NK-92 (cell line): ENCODE results near the gene PARD6G.

Source experiments
- DNase-seq: peaks from one replicate; lab custom pipeline; 2025; ENCODE audit not compliant: unreplicated experiment; lab: John Stamatoyannopoulos, UW

The PARD6G gene

DNA sequence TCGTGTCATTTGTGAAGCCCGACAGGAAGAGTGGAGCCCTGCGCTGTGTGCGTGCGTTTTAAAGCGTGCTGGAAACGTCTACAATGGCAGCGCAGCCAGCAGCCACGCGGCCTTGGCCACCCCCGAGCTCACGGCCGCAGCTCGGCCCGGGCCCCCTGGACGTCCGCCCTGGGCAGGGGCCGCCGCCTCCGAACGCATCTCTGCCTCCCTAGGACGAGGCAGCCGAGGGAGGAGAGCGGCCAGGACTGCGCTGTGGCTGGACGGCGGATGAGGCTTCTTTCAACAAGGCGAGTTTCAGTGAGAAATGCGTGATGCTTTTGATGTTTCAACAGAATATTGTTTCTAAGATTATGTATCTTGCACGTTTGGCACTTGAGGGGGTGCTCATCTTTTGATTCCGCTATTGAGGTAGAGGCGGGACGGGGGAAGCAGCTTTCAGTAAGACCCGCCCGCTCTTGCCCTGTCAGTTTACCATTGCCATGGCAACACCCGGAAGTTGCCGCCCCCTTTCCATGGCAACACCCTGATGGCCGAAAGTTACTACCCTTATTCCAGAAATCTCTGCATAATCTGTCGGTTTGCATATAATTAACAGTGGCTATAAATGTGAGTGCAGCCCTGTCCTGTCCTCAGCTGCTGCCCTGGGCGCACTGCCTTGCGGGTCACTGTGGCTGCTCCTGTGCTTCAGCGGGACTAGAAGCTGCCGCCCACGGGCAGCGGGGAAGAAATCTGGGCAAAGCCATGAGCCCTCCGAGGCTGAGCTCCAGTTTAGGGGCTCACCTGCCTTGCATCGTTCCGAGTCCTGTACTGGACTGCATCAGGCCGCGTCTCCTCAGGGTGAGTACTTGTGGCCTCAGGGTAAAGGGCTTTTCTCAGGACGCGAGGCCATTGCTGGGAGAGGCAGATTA lies 99.6 kb downstream of the PARD6G start:
- DNase-seq = no peak

DNA sequence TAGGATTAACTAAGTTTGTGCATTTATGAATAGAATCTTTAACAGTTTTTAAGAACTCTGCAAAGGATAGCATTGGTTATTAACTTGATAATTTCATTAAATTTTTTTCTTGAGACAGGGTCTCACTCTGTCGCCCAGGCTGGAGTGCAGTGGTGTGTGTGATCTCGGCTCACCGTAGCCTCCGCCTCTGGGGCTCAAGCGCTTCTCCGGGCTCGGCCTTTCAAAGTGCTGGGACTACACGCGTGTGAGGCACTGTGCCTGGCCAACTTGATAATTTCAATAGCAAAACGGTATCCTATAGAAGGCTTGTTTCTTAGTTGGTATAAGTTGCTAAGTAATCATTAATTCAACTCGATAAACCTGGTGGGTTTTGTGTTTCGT lies 100.3 kb downstream of the PARD6G start:
- DNase-seq = no peak

DNA sequence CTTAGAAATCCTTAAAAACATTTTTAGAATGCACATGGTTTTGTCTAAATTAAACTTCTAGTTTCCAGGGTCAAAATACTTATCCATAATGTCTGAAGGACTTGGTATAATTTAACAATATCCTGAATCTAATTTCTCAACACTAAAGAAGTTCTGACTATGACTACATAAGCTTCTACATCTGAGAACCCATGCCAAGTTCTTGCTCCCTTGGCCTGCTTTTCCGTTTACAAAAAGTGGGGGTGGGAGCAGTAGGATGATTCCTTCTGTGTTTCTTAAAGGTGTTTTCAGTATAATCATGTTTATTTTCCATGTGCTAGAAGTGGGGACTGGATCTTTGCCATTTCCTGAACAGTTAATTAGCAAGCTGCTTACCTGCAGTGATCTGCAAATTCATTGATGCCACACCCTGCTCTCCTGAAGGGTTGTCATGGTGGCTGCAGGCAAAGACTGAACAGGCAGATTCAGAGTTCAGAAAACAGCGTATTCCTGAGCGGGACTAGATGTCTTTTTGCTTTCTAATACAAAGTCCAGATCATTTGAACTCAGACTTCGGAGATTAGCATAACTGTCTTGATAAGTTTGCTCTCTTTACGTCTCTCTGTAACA lies 102.0 kb downstream of the PARD6G start:
- no peak for DNase-seq

DNA sequence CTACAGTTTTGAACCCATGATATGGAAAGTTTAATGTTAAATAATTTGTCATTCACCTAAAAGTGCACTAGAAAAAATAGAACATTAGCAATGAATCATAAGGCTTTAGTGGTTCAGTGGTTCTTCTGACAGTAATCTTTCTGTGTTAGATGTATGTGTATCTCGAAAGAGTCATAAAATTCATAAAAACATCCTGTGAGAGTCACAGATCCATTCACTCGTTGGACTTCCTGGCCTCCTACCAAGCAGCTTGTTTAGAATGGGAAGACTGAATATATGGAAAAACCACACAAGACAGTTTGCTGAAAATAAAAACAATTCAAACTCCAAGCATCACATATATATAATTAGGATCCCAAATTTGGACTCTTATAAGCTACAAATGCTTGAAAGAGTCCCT lies 103.4 kb downstream of the PARD6G start:
- no peak for DNase-seq

DNA sequence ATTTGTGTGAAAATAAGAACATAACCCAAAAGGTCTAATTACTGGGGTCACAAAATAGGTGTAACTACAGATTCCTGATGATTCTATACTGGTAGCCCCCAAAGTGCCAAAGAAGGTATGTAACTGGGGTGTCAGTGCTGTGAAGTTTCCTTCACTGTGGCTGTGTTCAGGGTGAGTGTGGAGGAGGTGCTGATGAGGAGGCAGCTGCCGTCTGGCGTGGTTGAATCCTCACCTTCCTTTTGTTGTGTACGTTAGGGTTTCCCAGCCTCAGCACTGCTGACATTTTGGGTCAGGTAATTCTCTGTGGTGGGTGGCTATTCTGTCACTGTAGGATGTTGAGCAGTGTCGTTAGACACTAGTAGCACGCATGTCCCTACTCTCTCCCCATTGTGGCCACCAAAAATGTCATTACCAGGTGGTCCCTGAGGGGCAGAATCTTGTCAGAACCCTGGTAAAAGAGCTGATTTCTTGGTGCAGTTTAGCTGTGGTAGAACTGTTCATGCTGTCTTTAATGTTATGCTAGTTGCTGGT lies 106.8 kb downstream of the PARD6G start:
- no peak for DNase-seq

GRCh38 chr18:80137976-80138375 lies 109.3 kb downstream of the PARD6G start:
- no peak for DNase-seq

DNA sequence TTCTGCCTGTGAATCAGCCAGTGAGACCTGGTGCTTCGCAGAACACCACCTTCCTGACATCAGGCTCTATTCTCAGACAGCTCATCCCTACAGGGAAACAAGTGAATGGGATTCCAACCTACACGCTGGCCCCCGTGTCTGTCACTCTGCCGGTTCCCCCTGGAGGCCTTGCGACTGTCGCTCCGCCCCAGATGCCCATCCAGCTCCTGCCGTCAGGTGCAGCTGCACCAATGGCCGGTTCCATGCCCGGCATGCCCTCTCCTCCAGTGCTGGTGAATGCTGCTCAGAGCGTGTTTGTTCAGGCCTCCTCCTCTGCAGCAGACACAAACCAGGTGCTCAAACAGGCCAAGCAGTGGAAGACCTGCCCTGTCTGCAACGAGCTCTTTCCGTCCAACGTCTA lies 110.2 kb downstream of the PARD6G start:
- DNase-seq = no peak

DNA sequence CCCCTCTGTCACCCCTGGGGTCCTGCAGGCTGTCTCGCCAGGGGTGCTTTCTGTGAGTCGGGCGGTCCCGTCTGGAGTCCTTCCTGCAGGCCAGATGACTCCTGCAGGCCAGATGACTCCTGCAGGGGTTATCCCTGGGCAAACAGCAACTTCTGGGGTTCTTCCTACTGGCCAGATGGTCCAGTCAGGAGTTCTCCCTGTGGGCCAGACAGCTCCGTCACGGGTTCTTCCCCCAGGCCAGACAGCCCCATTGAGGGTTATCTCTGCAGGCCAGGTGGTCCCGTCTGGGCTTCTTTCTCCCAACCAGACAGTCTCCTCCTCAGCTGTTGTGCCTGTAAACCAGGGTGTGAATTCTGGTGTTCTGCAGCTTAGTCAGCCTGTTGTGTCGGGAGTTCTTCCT lies 110.6 kb downstream of the PARD6G start:
- no peak for DNase-seq

- DNase-seq = no peak
These were observed 112.2 kb downstream of the PARD6G start for GRCh38 chr18:80135136-80135535.

GRCh38 chr18:80133124-80133523 lies 114.2 kb downstream of the PARD6G start:
- no peak for DNase-seq

DNA sequence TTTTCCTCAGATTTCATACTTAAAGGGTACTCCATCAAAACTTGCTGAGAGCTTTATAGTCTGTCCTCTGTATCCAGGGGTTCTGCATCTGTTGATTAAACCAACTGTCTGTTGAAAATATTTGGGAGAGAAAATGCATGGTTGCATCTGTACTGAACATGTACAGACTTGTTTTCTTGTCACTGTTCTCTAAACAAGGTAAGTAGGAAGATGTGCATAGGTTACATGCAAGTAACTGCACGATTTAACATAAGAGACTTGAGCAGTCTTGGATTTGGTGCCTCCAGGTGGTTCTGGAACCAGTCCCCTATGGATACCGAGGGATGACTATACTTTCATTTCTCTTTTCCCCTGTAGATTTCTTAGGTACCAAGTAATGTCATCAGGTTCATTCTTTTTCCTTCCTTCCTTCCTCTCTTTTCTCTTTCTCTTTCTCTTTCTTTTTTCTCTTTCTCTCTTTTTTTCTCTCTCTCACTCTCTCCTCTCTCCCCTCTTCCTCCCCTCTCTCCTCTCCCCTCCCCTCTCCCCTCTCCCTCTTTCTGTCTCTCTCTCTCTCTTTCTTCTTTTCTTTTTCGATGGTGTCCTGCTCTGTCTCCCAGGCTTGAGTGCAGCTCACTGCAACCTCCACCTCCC lies 115.0 kb downstream of the PARD6G start:
- no peak for DNase-seq

- no peak for DNase-seq
These were observed 116.8 kb downstream of the PARD6G start for GRCh38 chr18:80130555-80130954.

GRCh38 chr18:80129672-80130367 lies 117.5 kb downstream of the PARD6G start:
- no peak for DNase-seq

- no peak for DNase-seq
These were observed 119.7 kb downstream of the PARD6G start for GRCh38 chr18:80127635-80128034.

GRCh38 chr18:80126797-80127196 lies 120.5 kb downstream of the PARD6G start:
- no peak for DNase-seq

GRCh38 chr18:80124131-80124530 lies 123.2 kb downstream of the PARD6G start:
- DNase-seq = no peak

DNA sequence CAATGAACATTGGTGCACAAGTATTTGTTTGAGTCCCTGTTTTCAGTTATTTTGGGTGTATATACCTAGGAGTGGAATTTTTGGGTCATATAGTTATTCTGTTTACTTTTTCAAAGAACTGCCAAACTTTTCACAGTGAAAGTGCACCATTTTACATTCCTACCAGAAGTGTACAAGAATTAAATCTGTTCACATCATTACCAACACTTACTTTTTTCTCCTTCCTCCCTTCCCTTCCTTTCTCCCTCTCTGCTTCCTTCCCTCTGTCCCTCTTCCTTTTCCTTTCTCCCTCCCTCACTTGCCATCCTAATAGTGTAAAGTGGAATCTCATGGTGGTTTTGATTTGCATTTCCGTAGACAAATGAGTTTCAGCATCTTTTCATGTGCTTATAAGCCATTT lies 126.4 kb downstream of the PARD6G start:
- DNase-seq = no peak

- no peak for DNase-seq
These were observed 128.2 kb downstream of the PARD6G start for GRCh38 chr18:80119111-80119510.

GRCh38 chr18:80115035-80115434 lies 132.3 kb downstream of the PARD6G start:
- DNase-seq = no peak

GRCh38 chr18:80112624-80113248 lies 134.6 kb downstream of the PARD6G start:
- no peak for DNase-seq

- no peak for DNase-seq
These were observed 137.6 kb downstream of the PARD6G start for GRCh38 chr18:80109676-80110078.
